ENCODE measurements around the gene DGKB.

- TF ChIP-seq, protein P1, sequence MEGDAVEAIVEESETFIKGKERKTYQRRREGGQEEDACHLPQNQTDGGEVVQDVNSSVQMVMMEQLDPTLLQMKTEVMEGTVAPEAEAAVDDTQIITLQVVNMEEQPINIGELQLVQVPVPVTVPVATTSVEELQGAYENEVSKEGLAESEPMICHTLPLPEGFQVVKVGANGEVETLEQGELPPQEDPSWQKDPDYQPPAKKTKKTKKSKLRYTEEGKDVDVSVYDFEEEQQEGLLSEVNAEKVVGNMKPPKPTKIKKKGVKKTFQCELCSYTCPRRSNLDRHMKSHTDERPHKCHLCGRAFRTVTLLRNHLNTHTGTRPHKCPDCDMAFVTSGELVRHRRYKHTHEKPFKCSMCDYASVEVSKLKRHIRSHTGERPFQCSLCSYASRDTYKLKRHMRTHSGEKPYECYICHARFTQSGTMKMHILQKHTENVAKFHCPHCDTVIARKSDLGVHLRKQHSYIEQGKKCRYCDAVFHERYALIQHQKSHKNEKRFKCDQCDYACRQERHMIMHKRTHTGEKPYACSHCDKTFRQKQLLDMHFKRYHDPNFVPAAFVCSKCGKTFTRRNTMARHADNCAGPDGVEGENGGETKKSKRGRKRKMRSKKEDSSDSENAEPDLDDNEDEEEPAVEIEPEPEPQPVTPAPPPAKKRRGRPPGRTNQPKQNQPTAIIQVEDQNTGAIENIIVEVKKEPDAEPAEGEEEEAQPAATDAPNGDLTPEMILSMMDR (IDR thresholded peaks at IDR 0.05; ENCODE audit: poor library complexity) = no peak
- no peak for TF ChIP-seq EZH2phosphoT487 (IDR thresholded peaks at IDR 0.05; ENCODE audit: low read depth, severe bottlenecking, unreplicated experiment)
These were observed 778.6 kb downstream of the DGKB start for GRCh38 chr7:14123923-14124322.
